ENCODE results near the gene ATN1. TPM values are rescaled to one million over a fixed set of nuclear protein-coding genes. Genes with fewer than 3 reads are reported as not detected.

The ATN1 gene
- polyA plus RNA-seq, 1 donor, result 109 TPM

- DNase-seq, result no peak
These were observed 42.4 kb downstream of the ATN1 start for GRCh38 chr12:6970096-6970527.

- no peak for DNase-seq
These were observed 46.4 kb downstream of the ATN1 start for GRCh38 chr12:6974180-6974579.

- no peak for DNase-seq
These were observed 47.7 kb downstream of the ATN1 start for GRCh38 chr12:6975297-6976032.

- DNase-seq, result no peak
These were observed 49.9 kb downstream of the ATN1 start for GRCh38 chr12:6977653-6978052.

- no peak for DNase-seq
These were observed 50.4 kb downstream of the ATN1 start for GRCh38 chr12:6978188-6978587.

- DNase-seq, result no peak
These were observed 50.9 kb downstream of the ATN1 start for GRCh38 chr12:6978611-6979011.

GRCh38 chr12:6979021-6979420 is 51.3 kb downstream of the ATN1 start:
- no peak for DNase-seq

- no peak for DNase-seq
These were observed 51.7 kb downstream of the ATN1 start for GRCh38 chr12:6979453-6979852.

GRCh38 chr12:6980075-6980474 is 52.3 kb downstream of the ATN1 start:
- no peak for DNase-seq

- DNase-seq, result no peak
These were observed 53.0 kb downstream of the ATN1 start for GRCh38 chr12:6980740-6981139.

GRCh38 chr12:6981152-6982052 is 53.6 kb downstream of the ATN1 start:
- no peak for DNase-seq

- DNase-seq, result no peak
These were observed 54.8 kb downstream of the ATN1 start for GRCh38 chr12:6982532-6982931.

GRCh38 chr12:6987956-6988553 is 60.3 kb downstream of the ATN1 start:
- no peak for DNase-seq

Other genes starting within 250 kb of the ATN1 start
- 98.0 TPM for gene ZNF384, start 238.6 kb upstream of the ATN1 start, polyA plus RNA-seq (ENCODE audit: insufficient read length)
- gene PIANP, start 227.1 kb upstream of the ATN1 start, polyA plus RNA-seq (ENCODE audit: insufficient read length), result 12.1 TPM
- 61.9 TPM for gene COPS7A, start 203.9 kb upstream of the ATN1 start, polyA plus RNA-seq (ENCODE audit: insufficient read length)
- gene MLF2, start 174.8 kb upstream of the ATN1 start, polyA plus RNA-seq (ENCODE audit: insufficient read length), result 187 TPM
- gene PTMS, start 161.6 kb upstream of the ATN1 start, polyA plus RNA-seq (ENCODE audit: insufficient read length), result 460 TPM
- 1.9 TPM for gene LAG3, start 155.4 kb upstream of the ATN1 start, polyA plus RNA-seq (ENCODE audit: insufficient read length)
- gene CD4, start 138.4 kb upstream of the ATN1 start, polyA plus RNA-seq (ENCODE audit: insufficient read length), result 25.5 TPM
- 25.8 TPM for gene GPR162, start 106.1 kb upstream of the ATN1 start, polyA plus RNA-seq (ENCODE audit: insufficient read length)
- gene P3H3, start 99.6 kb upstream of the ATN1 start, polyA plus RNA-seq (ENCODE audit: insufficient read length), result 29.9 TPM
- gene GNB3, start 87.0 kb upstream of the ATN1 start, polyA plus RNA-seq (ENCODE audit: insufficient read length), result 13.3 TPM
- gene CDCA3, start 76.7 kb upstream of the ATN1 start, polyA plus RNA-seq (ENCODE audit: insufficient read length), result 42.7 TPM
- 58.3 TPM for gene USP5, start 75.8 kb upstream of the ATN1 start, polyA plus RNA-seq (ENCODE audit: insufficient read length)
- gene TPI1, start 60.4 kb upstream of the ATN1 start, polyA plus RNA-seq (ENCODE audit: insufficient read length), result 515 TPM
- gene SPSB2, start 54.7 kb upstream of the ATN1 start, polyA plus RNA-seq (ENCODE audit: insufficient read length), result 9.2 TPM
- gene LRRC23, start 23.1 kb upstream of the ATN1 start, polyA plus RNA-seq (ENCODE audit: insufficient read length), result 20.2 TPM
- gene ENO2, start 13.4 kb upstream of the ATN1 start, polyA plus RNA-seq (ENCODE audit: insufficient read length), result 14.8 TPM
- gene RNU7-1, start 15.9 kb downstream of the ATN1 start, polyA plus RNA-seq (ENCODE audit: insufficient read length), result not detected
- 118 TPM for gene C12orf57, start 16.1 kb downstream of the ATN1 start, polyA plus RNA-seq (ENCODE audit: insufficient read length)
- 21.9 TPM for gene PTPN6, start 23.4 kb downstream of the ATN1 start, polyA plus RNA-seq (ENCODE audit: insufficient read length)
- gene PHB2, start 42.7 kb downstream of the ATN1 start, polyA plus RNA-seq (ENCODE audit: insufficient read length), result 236 TPM
- 51.1 TPM for gene EMG1, start 43.0 kb downstream of the ATN1 start, polyA plus RNA-seq (ENCODE audit: insufficient read length)
- gene LPCAT3, start 90.5 kb downstream of the ATN1 start, polyA plus RNA-seq (ENCODE audit: insufficient read length), result 80.7 TPM
- 53.5 TPM for gene C1S, start 132.8 kb downstream of the ATN1 start, polyA plus RNA-seq (ENCODE audit: insufficient read length)
- 40.5 TPM for gene C1R, start 164.5 kb downstream of the ATN1 start, polyA plus RNA-seq (ENCODE audit: insufficient read length)
- 46.0 TPM for gene C1RL, start 181.3 kb downstream of the ATN1 start, polyA plus RNA-seq (ENCODE audit: insufficient read length)
- gene RBP5, start 200.9 kb downstream of the ATN1 start, polyA plus RNA-seq (ENCODE audit: insufficient read length), result 54.0 TPM
- 128 TPM for gene CLSTN3, start 202.4 kb downstream of the ATN1 start, polyA plus RNA-seq (ENCODE audit: insufficient read length)

All from left kidney (tissue), 2 donors.